SK-N-MC (cell line): ENCODE results near the gene TIMM8A.

Experiments
- EZH2 ChIP-seq: fragments of 200-600 bp; sonication (generic); IDR thresholded peaks from one replicate; pipeline ENCODE4 v1.6.1; 2017; ENCODE audit warnings: antibody characterized with exemption
- POLR2AphosphoS5 ChIP-seq: IDR thresholded peaks from 2 replicates; pipeline ENCODE4 v1.6.1; 2012; ENCODE audit warnings: mild to moderate bottlenecking, low read depth, low read length, borderline replicate concordance

DNA sequence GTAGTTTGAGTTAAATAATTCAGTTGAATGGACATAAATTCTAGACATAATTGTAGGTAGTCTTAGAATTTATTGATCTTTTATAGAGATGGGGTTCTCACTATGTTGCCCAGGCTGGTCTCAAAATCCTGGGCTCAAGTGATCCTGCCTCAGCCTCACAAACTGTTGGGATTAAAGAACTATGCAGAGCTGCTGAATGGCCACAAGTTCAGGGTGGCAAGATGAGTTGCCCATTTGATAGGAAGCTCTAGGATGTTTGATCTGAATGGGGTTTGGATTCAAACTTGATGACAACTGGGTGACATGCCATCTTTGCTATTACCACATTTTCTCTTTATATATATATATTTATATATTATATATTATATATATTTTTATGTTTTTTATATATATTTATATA, 45.8 kb upstream of the TIMM8A start:
- TF ChIP-seq POLR2AphosphoS5: no peak
- no peak for TF ChIP-seq EZH2
